HG03135 (cell line): ENCODE results near the gene WAPL.
A peak's percentile ranks its signal among the peaks of the same experiment; 100 is the strongest.
"Not testable (repeated sequence)": the region's sequence is repeated elsewhere in the genome, so short reads cannot be mapped to it uniquely, and the experiment has no call there.

Experiments used
- ATAC-seq: cut with Tn5 transposase; IDR thresholded peaks from one replicate; pipeline ENCODE4 v1.9.1; 2021; ENCODE audit warnings: mild to moderate bottlenecking, moderate library complexity; ENCODE audit not compliant: unreplicated experiment

WAPL gene, protein sequence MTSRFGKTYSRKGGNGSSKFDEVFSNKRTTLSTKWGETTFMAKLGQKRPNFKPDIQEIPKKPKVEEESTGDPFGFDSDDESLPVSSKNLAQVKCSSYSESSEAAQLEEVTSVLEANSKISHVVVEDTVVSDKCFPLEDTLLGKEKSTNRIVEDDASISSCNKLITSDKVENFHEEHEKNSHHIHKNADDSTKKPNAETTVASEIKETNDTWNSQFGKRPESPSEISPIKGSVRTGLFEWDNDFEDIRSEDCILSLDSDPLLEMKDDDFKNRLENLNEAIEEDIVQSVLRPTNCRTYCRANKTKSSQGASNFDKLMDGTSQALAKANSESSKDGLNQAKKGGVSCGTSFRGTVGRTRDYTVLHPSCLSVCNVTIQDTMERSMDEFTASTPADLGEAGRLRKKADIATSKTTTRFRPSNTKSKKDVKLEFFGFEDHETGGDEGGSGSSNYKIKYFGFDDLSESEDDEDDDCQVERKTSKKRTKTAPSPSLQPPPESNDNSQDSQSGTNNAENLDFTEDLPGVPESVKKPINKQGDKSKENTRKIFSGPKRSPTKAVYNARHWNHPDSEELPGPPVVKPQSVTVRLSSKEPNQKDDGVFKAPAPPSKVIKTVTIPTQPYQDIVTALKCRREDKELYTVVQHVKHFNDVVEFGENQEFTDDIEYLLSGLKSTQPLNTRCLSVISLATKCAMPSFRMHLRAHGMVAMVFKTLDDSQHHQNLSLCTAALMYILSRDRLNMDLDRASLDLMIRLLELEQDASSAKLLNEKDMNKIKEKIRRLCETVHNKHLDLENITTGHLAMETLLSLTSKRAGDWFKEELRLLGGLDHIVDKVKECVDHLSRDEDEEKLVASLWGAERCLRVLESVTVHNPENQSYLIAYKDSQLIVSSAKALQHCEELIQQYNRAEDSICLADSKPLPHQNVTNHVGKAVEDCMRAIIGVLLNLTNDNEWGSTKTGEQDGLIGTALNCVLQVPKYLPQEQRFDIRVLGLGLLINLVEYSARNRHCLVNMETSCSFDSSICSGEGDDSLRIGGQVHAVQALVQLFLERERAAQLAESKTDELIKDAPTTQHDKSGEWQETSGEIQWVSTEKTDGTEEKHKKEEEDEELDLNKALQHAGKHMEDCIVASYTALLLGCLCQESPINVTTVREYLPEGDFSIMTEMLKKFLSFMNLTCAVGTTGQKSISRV (N-terminal part only)

GRCh38 chr10:86521678-86522509 lies at the start of gene WAPL:
TSS of gene WAPL (minus strand) at chr10:86521792. CDS start at chr10:86518069, 3,723 bp downstream.
- ATAC-seq: peak; percentile 95

- no peak for ATAC-seq
Observed at GRCh38 chr10:86569335-86569734, 47.7 kb upstream of the WAPL start.

DNA sequence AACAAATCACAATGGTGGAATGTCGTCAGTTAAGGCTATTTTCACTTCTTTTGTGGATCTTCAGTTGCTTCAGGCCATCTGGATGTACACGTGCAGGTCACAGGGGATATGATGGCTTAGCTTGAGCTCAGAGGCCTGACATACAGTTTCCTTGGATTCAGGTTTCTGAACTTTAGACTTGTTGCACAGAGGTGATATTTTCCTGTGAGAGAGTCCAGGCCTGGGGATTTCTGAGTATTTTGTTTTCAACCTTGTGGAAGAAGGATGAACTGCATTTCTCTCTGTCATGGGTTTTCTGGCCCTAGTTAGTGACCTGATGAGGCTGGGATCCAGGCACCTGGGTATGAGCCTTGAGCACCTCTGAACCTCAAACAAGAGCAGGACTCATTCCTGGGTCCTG lies 44.9 kb upstream of the WAPL start:
- ATAC-seq: not testable (repeated sequence)

GRCh38 chr10:86563338-86563737 lies 41.7 kb upstream of the WAPL start:
- not testable (repeated sequence) for ATAC-seq

GRCh38 chr10:86558695-86559094 lies 37.1 kb upstream of the WAPL start:
- ATAC-seq: not testable (repeated sequence)

DNA sequence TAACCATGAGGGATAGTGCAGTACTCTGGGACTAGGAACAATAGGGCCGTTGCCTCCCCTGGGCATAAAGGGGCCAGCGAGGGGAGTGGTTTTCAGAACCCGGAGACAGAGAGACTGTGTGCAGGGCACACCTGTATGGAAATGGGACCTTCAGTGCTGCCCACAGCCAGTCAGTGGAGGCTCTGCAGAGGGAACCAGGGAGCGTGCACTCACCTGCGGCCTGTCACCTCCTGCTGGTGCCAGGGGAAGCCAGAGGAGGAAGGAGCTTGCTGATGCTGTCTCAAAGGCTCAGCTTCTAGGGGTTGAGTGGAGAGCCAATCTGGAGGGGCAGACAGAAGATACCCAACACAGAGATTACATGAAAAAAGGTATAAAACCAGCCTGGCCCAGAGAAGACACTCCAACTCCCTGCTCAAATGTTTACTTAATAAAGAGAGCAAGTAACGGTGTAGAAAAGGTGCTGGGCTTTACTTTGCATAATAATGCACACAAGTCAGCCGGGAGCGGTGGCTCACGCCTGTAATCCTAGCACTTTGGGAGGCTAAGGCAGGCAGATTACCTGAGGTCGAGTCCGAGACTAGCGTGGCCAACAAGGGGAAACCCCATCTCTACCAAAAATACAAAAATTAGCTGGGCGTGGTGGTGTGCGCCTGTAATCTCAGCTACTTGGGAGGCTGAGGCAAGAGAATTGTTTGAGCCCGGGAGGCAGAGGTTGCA lies 35.5 kb upstream of the WAPL start:
- no peak for ATAC-seq

DNA sequence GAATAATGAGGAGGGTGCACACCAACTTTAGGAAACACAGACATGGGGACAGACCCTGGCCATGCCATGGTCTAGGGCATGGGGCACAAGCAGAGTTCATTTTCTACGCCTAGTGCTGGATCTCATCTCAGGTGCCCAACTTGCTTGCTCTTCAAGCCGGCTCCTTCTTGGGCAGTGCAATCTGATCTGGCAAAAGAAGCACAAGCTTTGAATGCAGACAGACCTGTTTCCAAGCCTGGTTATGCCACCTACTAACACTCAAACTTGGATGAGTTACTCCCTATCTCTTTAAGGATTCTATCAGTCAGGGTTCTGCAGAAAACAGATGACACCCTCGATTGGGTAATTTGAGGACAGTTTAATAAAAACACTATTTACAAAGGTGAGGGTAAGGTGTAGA lies 34.9 kb upstream of the WAPL start:
- no peak for ATAC-seq

GRCh38 chr10:86553639-86554038 lies 32.0 kb upstream of the WAPL start:
- no peak for ATAC-seq

GRCh38 chr10:86553213-86553612 lies 31.6 kb upstream of the WAPL start:
- no peak for ATAC-seq

GRCh38 chr10:86547296-86547695 lies 25.7 kb upstream of the WAPL start:
- ATAC-seq: no peak

DNA sequence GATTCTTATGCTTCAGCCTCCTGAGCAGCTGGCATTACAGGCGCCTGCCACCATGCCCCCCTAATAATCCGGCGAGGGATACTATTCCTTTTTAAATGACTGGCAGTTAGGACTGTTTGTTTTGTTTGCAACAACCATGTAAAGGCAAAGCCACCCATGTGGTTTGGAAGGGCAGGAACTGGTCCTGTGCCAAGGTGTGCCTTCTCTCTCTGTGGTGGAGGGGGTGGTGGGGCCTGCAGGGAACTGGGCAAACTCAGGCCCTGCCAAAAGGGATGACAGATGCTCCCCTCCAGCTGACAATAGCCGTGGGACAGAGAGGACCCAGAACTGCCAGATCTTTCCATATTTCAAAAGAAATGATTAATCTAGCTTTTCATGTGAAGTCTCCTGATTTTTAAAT lies 23.5 kb upstream of the WAPL start:
- no peak for ATAC-seq

GRCh38 chr10:86540016-86540415 lies 18.4 kb upstream of the WAPL start:
- ATAC-seq: no peak

- ATAC-seq: no peak
Observed at GRCh38 chr10:86538547-86538946, 17.0 kb upstream of the WAPL start.

DNA sequence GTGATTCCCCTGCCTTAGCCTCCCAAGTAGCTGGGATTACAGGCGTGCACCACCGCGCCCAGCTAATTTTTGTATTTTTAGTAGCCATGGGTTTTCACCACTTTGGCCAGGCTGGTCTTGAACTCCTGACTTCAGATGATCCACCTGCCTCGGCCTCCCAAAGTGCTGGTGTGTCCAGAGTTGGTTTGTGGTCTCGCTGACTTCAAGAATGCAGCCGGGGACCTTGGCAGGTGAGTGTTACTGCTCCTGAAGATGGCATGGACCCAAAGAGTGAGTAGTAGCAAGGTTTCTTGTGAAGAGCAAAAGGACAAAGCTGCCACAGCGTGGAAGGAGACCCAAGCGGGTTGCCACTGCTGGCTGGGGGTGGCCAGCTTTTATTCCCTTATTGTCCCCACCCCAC lies 16.4 kb upstream of the WAPL start:
- ATAC-seq: not testable (repeated sequence)

- ATAC-seq: no peak
Observed at GRCh38 chr10:86536294-86536861, 14.8 kb upstream of the WAPL start.

- ATAC-seq: no peak
Observed at GRCh38 chr10:86535132-86535882, 13.7 kb upstream of the WAPL start.

DNA sequence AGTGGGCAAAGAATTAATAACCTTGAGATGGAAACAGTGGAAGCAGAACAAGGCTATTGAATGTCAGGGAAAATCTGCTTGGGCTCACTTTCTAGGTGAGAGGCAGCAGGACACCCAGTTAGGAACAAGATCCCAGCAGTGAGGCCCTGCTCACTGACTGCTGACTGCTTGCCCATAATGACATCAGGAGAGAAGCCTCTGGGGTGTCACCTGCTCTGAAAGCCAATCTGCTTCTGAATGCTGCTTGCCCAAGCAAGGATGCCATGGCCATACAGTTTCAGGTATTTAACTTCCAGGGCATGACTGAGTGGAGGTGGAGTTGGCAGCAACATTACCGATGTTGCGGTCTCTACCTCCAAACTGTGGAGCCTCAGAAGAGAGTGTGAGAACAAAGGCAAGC lies 11.7 kb upstream of the WAPL start:
- no peak for ATAC-seq

DNA sequence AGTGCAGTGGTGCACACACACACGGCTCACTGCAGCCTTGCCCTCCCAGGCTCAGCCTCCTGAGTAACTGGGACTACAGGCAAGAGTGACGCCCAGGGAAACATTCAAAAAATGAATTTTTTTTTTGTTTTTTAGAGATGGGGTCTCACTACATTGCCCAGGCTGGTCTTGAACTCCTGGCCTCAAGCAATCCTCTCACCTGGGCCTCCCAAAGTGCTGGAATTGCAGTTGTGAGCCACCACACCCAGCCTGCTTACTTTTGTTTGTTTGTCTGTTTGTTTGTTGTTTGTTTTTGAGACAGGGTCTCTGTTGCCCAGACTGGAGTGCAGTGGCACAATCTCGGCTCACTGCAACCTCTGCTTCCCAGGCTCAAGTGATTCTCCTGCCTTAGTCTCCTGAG lies 7.1 kb upstream of the WAPL start:
- ATAC-seq: not testable (repeated sequence)

DNA sequence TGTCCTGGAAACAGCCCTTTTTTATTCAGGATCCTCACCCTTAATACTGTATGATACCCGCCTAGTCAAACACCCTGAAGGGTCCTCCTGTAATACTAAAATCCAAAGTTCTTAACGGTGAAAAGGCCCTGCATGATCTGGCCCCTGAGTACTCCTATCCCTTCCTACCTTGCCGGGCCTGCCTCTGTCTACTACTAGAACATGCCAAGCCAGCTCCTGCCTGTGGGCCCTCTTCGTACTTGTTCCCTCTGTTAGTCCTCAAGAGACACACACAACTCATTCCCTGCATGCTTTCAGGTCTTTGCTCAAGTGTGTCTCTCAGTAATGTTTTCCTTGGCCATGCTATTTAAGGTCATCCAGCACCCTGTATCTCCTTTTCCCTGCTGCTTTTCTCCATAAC lies 5.0 kb upstream of the WAPL start:
- no peak for ATAC-seq
